Parathyroid adenoma (tissue), 2 donors: ENCODE results near the gene HSBP1.

Experiments
- H2AFZ ChIP-seq: fragments of 300-600 bp; sonication (generic); one replicate; pipeline ENCODE4 v1.7.0; 2017; ENCODE audit warnings: antibody characterized with exemption, mild to moderate bottlenecking
- H3K27ac ChIP-seq: fragments of 300-600 bp; sonication (generic); one replicate; pipeline ENCODE4 v1.7.0; 2017
- H3K27me3 ChIP-seq: fragments of 300-600 bp; sonication (generic); one replicate; pipeline ENCODE4 v1.7.0; 2017; ENCODE audit warnings: low read length; ENCODE audit not compliant: control insufficient read depth, insufficient read depth
- H3K36me3 ChIP-seq: fragments of 300-600 bp; sonication (generic); one replicate; pipeline ENCODE4 v1.7.0; 2017; ENCODE audit warnings: low read length; ENCODE audit not compliant: control insufficient read depth, insufficient read depth
- H3K4me1 ChIP-seq: fragments of 300-600 bp; sonication (generic); one replicate; pipeline ENCODE4 v1.7.0; 2017; ENCODE audit warnings: control low read depth
- H3K4me2 ChIP-seq: fragments of 300-600 bp; sonication (generic); one replicate; pipeline ENCODE4 v1.7.0; 2017; ENCODE audit warnings: low read length
- H3K4me3 ChIP-seq: fragments of 300-600 bp; sonication (generic); one replicate; pipeline ENCODE4 v1.7.0; 2017; ENCODE audit warnings: low read depth, low read length
- H3K79me2 ChIP-seq: fragments of 300-600 bp; sonication (generic); one replicate; pipeline ENCODE4 v1.7.0; 2017; ENCODE audit warnings: control low read depth
- H3K9ac ChIP-seq: fragments of 300-600 bp; sonication (generic); one replicate; pipeline ENCODE4 v1.7.0; 2017; ENCODE audit warnings: mild to moderate bottlenecking
- H3K9me3 ChIP-seq: fragments of 300-600 bp; sonication (generic); one replicate; pipeline ENCODE4 v1.7.0; 2017; ENCODE audit warnings: low read length; ENCODE audit not compliant: control insufficient read depth
- TF ChIP-seq, protein P1 (sequence below): fragments of 300-600 bp; sonication (generic); IDR thresholded peaks from one replicate; pipeline ENCODE4 v1.7.0; 2017; ENCODE audit warnings: antibody characterized with exemption, mild to moderate bottlenecking
- donor health status: primary hyperparathyroidism.

Gene HSBP1

DNA sequence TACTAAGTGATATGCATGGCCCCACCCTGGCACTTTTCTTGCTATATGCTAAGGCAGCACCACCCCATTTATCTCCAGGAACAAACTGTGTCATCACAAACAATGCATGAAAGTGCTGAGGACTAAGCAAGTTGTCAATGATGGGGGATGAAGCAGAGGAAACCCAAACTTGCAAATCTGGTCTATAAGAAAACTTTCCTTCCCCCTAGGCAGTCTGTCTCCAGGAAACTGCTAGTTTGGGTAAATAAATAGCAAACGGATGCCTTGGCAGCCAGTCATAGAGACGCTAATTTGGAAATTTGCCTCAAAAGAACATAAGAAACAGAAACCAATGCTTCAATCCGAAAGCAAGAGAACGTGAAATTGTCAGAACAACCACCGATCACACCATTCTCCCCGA lies 5.6 kb upstream of the HSBP1 start:
- TF ChIP-seq, protein P1, sequence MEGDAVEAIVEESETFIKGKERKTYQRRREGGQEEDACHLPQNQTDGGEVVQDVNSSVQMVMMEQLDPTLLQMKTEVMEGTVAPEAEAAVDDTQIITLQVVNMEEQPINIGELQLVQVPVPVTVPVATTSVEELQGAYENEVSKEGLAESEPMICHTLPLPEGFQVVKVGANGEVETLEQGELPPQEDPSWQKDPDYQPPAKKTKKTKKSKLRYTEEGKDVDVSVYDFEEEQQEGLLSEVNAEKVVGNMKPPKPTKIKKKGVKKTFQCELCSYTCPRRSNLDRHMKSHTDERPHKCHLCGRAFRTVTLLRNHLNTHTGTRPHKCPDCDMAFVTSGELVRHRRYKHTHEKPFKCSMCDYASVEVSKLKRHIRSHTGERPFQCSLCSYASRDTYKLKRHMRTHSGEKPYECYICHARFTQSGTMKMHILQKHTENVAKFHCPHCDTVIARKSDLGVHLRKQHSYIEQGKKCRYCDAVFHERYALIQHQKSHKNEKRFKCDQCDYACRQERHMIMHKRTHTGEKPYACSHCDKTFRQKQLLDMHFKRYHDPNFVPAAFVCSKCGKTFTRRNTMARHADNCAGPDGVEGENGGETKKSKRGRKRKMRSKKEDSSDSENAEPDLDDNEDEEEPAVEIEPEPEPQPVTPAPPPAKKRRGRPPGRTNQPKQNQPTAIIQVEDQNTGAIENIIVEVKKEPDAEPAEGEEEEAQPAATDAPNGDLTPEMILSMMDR: no peak
- no peaks in the 10 kb centered on the region for H3K9me3 ChIP-seq
- H3K36me3 ChIP-seq: no peaks in the 10 kb centered on the region
- no peak overlapping the region for H3K9ac ChIP-seq
- no peaks in the 10 kb centered on the region for H3K4me1 ChIP-seq
- H3K27ac ChIP-seq: peak overlapping the region; percentile 62
- peak overlapping the region; percentile 27 for H3K4me2 ChIP-seq
- H3K79me2 ChIP-seq: no peaks in the 10 kb centered on the region
- H3K27me3 ChIP-seq: no peaks in the 10 kb centered on the region
- no peak overlapping the region for H2AFZ ChIP-seq
- no peak overlapping the region for H3K4me3 ChIP-seq

DNA sequence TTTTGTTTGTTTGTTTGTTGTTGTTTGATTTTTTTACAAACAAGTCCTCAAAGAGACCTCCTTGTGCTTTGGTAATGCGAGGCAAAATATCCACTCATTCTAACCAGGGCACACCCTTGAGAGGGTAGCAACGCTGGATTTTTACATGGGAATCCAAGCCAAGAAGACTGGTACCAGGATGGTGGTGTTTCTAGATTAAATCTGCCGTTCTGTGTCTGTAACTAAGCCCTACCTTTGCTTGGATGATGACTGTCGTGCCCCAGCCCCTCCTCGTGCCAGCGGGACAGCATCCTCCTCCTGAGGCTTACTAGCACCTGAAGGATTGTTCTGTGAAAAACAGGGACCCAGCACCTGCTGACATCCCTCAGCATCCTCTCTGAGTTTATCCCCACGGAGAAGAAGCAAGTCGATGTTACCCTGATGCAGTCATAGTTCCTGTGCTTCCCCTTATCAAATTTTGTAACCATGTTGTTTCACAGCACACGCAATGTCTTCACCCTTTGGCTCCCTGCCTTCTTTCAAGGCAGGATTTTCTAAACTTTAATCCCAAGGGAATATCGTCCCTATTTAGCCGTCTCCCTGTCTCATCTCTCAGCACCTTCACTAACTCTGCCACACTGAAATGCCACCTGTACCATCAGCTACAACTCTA lies 5.1 kb upstream of the HSBP1 start:
- no peaks in the 10 kb centered on the region for H3K79me2 ChIP-seq
- H3K9ac ChIP-seq: no peak overlapping the region
- TF ChIP-seq, protein P1: no peak
- H3K27ac ChIP-seq: peak overlapping the region; percentile 62
- H2AFZ ChIP-seq: no peak overlapping the region
- H3K9me3 ChIP-seq: no peaks in the 10 kb centered on the region
- no peaks in the 10 kb centered on the region for H3K27me3 ChIP-seq
- H3K36me3 ChIP-seq: no peaks in the 10 kb centered on the region
- no peaks in the 10 kb centered on the region for H3K4me1 ChIP-seq
- peak overlapping the region; percentile 27 for H3K4me2 ChIP-seq
- no peak overlapping the region for H3K4me3 ChIP-seq

DNA sequence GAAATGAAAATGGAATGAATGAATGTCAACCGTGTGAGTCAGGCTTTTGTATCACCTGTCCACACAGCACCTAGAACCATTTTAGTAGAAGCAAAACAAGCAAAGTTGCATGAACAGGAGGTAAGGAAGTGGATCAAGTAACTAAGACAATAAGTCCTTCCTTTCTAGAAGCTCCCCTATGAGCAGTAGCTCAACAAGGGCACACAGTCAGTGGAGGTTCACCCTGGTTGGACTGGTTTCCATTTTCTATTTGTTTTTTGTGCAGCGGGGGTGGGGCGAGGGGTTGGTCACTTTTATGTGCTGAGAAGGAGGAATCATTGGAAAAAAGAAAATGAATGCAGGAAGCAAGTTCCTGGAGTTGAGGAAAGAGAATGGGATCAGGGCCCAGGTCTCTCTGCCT lies 4.0 kb upstream of the HSBP1 start:
- no peak overlapping the region for H3K27ac ChIP-seq
- TF ChIP-seq, protein P1: no peak
- H3K27me3 ChIP-seq: no peaks in the 10 kb centered on the region
- H3K79me2 ChIP-seq: peaks cover 6% of the 10 kb centered on the region
- H3K9ac ChIP-seq: no peak overlapping the region
- H3K4me3 ChIP-seq: no peak overlapping the region
- H3K36me3 ChIP-seq: no peaks in the 10 kb centered on the region
- peaks cover under 1% of the 10 kb centered on the region for H3K4me1 ChIP-seq
- no peaks in the 10 kb centered on the region for H3K9me3 ChIP-seq
- H2AFZ ChIP-seq: no peak overlapping the region
- no peak overlapping the region for H3K4me2 ChIP-seq

DNA sequence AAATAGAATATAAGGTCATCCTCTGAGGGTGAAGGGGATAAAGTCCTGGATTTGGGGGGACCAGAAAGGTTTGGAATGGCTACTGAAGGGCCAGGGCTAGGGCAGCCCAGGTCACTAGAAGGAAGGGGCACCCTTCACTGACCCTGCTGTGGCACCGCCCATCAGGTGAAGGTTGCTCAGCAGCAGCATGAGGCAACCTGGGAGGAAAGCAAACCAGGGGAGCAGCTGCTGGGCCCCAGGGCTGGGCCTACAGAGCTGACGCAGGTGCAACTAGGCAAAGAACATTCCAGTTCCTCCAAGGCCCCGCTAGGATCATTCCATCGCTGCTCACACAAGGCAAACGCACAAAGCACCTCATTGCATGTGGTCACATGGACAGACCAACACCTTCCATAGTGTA lies 3.4 kb upstream of the HSBP1 start:
- H2AFZ ChIP-seq: no peak overlapping the region
- H3K4me3 ChIP-seq: no peak overlapping the region
- H3K9ac ChIP-seq: no peak overlapping the region
- no peaks in the 10 kb centered on the region for H3K9me3 ChIP-seq
- TF ChIP-seq, protein P1: no peak
- H3K36me3 ChIP-seq: no peaks in the 10 kb centered on the region
- no peak overlapping the region for H3K4me2 ChIP-seq
- no peaks in the 10 kb centered on the region for H3K27me3 ChIP-seq
- H3K4me1 ChIP-seq: peaks cover 4% of the 10 kb centered on the region
- H3K27ac ChIP-seq: no peak overlapping the region
- peaks cover 10% of the 10 kb centered on the region for H3K79me2 ChIP-seq

DNA sequence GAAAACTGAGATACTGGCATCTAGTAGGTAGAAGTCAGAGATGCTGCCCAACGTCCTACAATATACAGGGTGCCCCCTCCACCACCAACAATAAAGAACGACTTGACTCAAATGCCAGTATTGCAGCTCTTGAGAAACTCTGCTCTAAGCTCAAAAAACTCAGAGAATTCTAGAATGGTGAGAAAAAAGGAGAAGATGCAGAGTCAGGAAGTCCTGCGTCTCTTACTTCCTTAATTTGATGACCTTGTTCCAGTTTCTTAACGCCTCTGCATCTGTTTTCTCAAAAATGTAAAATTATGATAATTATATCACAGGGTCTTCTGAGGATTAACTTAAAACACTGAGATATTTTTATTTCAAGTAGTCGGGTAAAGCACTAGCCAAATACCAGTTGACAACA lies 1.7 kb upstream of the HSBP1 start:
- no peak overlapping the region for H3K27ac ChIP-seq
- TF ChIP-seq, protein P1: no peak
- H3K4me3 ChIP-seq: no peak overlapping the region

More for the DNA sequence above, 1.7 kb upstream of the HSBP1 start:
- Histone ChIP-seq H3K4me1 (peaks cover 4% of the 10 kb centered on the region), H3K9me3 (no peaks in the 10 kb centered on the region), H3K36me3 (no peaks in the 10 kb centered on the region), H3K9ac (no peak overlapping the region), H3K79me2 (peaks cover 15% of the 10 kb centered on the region), H2AFZ (no peak overlapping the region), H3K27me3 (no peaks in the 10 kb centered on the region), H3K4me2 (no peak overlapping the region)
